Erythroblast (primary cell): Measurements from ENCODE around the gene SMARCB1.

Experiments used
- GATA1 ChIP-seq: IDR thresholded peaks from 2 replicates; pipeline ENCODE4 v1.6.1; 2011; ENCODE audit warnings: low read depth, mild to moderate bottlenecking, control low read depth, low read length, moderate library complexity
- POLR2A ChIP-seq: IDR thresholded peaks from 2 replicates; pipeline ENCODE4 v1.6.1; 2011; ENCODE audit warnings: mild to moderate bottlenecking, low read length

GRCh38 chr22:23835484-23836144, 48.8 kb downstream of the SMARCB1 start:
- TF ChIP-seq POLR2A (no peak), GATA1 (no peak)
